H9 (cell line): ENCODE data around the gene MICU1. TPM values are rescaled to one million over a fixed set of nuclear protein-coding genes. Genes with fewer than 3 reads are reported as not detected.

Source experiments
- DNase-seq: peaks from one replicate; pipeline ENCODE4 v3.0.0-alpha.2; 2017
- H2AFZ ChIP-seq: one replicate; pipeline ENCODE4 v1.6.1; 2013; ENCODE audit warnings: mild to moderate bottlenecking, low read length, control low read depth, moderate library complexity
- H2AK5ac ChIP-seq: 2 replicates; pipeline ENCODE4 v1.6.1; 2013; ENCODE audit warnings: low read length, control low read depth, mixed read lengths; ENCODE audit not compliant: insufficient read length
- H2BK120ac ChIP-seq: one replicate; pipeline ENCODE4 v1.6.1; 2013; ENCODE audit warnings: low read depth, mild to moderate bottlenecking, low read length, control low read depth, inconsistent platforms; ENCODE audit not compliant: poor library complexity, severe bottlenecking
- H2BK12ac ChIP-seq: 2 replicates; pipeline ENCODE4 v1.6.1; 2013; ENCODE audit warnings: low read length, control low read depth, mixed read lengths, low read depth; ENCODE audit not compliant: insufficient read length
- H2BK15ac ChIP-seq: 2 replicates; pipeline ENCODE4 v1.6.1; 2013; ENCODE audit warnings: low read depth, low read length, control low read depth
- H2BK20ac ChIP-seq: one replicate; pipeline ENCODE4 v1.6.1; 2013; ENCODE audit warnings: low read depth, mild to moderate bottlenecking, low read length, control low read depth, inconsistent platforms; ENCODE audit not compliant: poor library complexity, severe bottlenecking
- H2BK5ac ChIP-seq: 2 replicates; pipeline ENCODE4 v1.6.1; 2013; ENCODE audit warnings: low read length, control low read depth, mixed read lengths; ENCODE audit not compliant: insufficient read length
- H3K14ac ChIP-seq: 2 replicates; pipeline ENCODE4 v1.6.1; 2013; ENCODE audit warnings: low read length, control low read depth; ENCODE audit not compliant: insufficient read depth
- H3K18ac ChIP-seq: 2 replicates; pipeline ENCODE4 v1.6.1; 2013; ENCODE audit warnings: low read depth, mild to moderate bottlenecking, mixed read lengths, low read length, control low read depth; ENCODE audit not compliant: insufficient read length
- H3K23ac ChIP-seq: 2 replicates; pipeline ENCODE4 v1.6.1; 2013; ENCODE audit warnings: low read length, control low read depth, mixed read lengths, low read depth; ENCODE audit not compliant: insufficient read length
- H3K23me2 ChIP-seq: 2 replicates; pipeline ENCODE4 v1.6.1; 2013; ENCODE audit warnings: low read depth, mild to moderate bottlenecking, mixed read lengths, low read length, control low read depth; ENCODE audit not compliant: insufficient read length, poor library complexity, severe bottlenecking
- H3K27ac ChIP-seq: 2 replicates; pipeline ENCODE4 v1.5.1; 2013; ENCODE audit warnings: low read length, control low read depth, mixed read lengths, low read depth; ENCODE audit not compliant: insufficient read length
- H3K27me3 ChIP-seq: 2 replicates; pipeline ENCODE4 v1.6.1; 2013; ENCODE audit warnings: low read length, control low read depth, inconsistent platforms; ENCODE audit not compliant: insufficient read depth
- H3K4ac ChIP-seq: 2 replicates; pipeline ENCODE4 v1.6.1; 2013; ENCODE audit warnings: low read depth, mild to moderate bottlenecking, control low read depth, inconsistent platforms, low read length, moderate library complexity
- H3K4me1 ChIP-seq: 2 replicates; pipeline ENCODE4 v1.6.1; 2013; ENCODE audit warnings: low read length, control low read depth, inconsistent platforms; ENCODE audit not compliant: insufficient read depth
- H3K4me2 ChIP-seq: 2 replicates; pipeline ENCODE4 v1.6.1; 2013; ENCODE audit warnings: low read length, control low read depth, mixed read lengths; ENCODE audit not compliant: insufficient read length, insufficient read depth
- H3K56ac ChIP-seq: 2 replicates; pipeline ENCODE4 v1.6.1; 2013; ENCODE audit warnings: low read depth, mild to moderate bottlenecking, mixed read lengths, low read length, control low read depth; ENCODE audit not compliant: insufficient read length
- H3K79me1 ChIP-seq: 2 replicates; pipeline ENCODE4 v1.6.1; 2013; ENCODE audit warnings: low read depth, mild to moderate bottlenecking, moderate library complexity, low read length, control low read depth, inconsistent platforms; ENCODE audit not compliant: insufficient read depth, poor library complexity, severe bottlenecking
- H3K79me2 ChIP-seq: 2 replicates; pipeline ENCODE4 v1.6.1; 2013; ENCODE audit warnings: low read length, control low read depth, inconsistent platforms; ENCODE audit not compliant: insufficient read depth
- H3K9ac ChIP-seq: 2 replicates; pipeline ENCODE4 v1.6.1; 2013; ENCODE audit warnings: low read length, control low read depth, mixed read lengths; ENCODE audit not compliant: insufficient read length; ENCODE audit errors: extremely low read depth
- H3K9me3 ChIP-seq: one replicate; pipeline ENCODE4 v1.6.1; 2013; ENCODE audit warnings: low read depth, low read length, inconsistent platforms; ENCODE audit not compliant: control insufficient read depth
- H3T11ph ChIP-seq: one replicate; pipeline ENCODE4 v1.6.1; 2013; ENCODE audit warnings: mild to moderate bottlenecking, low read length, control low read depth, inconsistent platforms
- H4K20me1 ChIP-seq: one replicate; pipeline ENCODE4 v1.6.1; 2013; ENCODE audit not compliant: control insufficient read depth, insufficient read length, insufficient read depth
- H4K5ac ChIP-seq: 2 replicates; pipeline ENCODE4 v1.6.1; 2013; ENCODE audit warnings: low read depth, mild to moderate bottlenecking, mixed read lengths, low read length, control low read depth; ENCODE audit not compliant: insufficient read length
- H4K8ac ChIP-seq: replicated peaks from 2 replicates; pipeline ENCODE4 v1.6.1; 2013; ENCODE audit warnings: low read length, control low read depth, mixed read lengths, low read depth; ENCODE audit not compliant: insufficient read length
- H4K91ac ChIP-seq: 2 replicates; pipeline ENCODE4 v1.6.1; 2013; ENCODE audit warnings: low read depth, mild to moderate bottlenecking, moderate library complexity, mixed read lengths, low read length, control low read depth; ENCODE audit not compliant: insufficient read length
- H3K27ac Mint-ChIP-seq, 3 experiments: 2 replicates in 2 of 3; 3 replicates in 1 of 3; pipeline ENCODE4 v1.8.0; 2020 to 2021; ENCODE audit warnings: mixed read lengths in 3 of 3, mild to moderate bottlenecking in 1 of 3, moderate library complexity in 1 of 3
- H3K27me3 Mint-ChIP-seq: 2 replicates; pipeline ENCODE4 v1.8.0; 2021; ENCODE audit warnings: low read depth, mild to moderate bottlenecking, moderate library complexity, mixed read lengths
- H3K36me3 Mint-ChIP-seq, 3 experiments: 2 replicates in 2 of 3; 3 replicates in 1 of 3; pipeline ENCODE4 v1.8.0; 2020 to 2021; ENCODE audit warnings: low read depth in 3 of 3, mixed read lengths in 3 of 3; ENCODE audit not compliant: insufficient read depth in 1 of 3
- H3K4me1 Mint-ChIP-seq, 2 experiments: 2 replicates each; pipeline ENCODE4 v1.8.0; 2020; ENCODE audit warnings: mixed read lengths in 2 of 2
- H3K4me3 Mint-ChIP-seq, 2 experiments: 2 replicates in 1 of 2; 3 replicates in 1 of 2; pipeline ENCODE4 v1.8.0; 2020 to 2021; ENCODE audit warnings: mild to moderate bottlenecking in 2 of 2, mixed read lengths in 2 of 2, moderate library complexity in 1 of 2
- H3K9me3 Mint-ChIP-seq, 2 experiments: 2 replicates in 1 of 2; 3 replicates in 1 of 2; pipeline ENCODE4 v1.8.0; 2020; ENCODE audit warnings: mild to moderate bottlenecking in 2 of 2, mixed read lengths in 2 of 2, moderate library complexity in 1 of 2
- WGBS: extraction: QIAGEN DNeasy Blood & Tissue Kit; methylation state at CpG from one replicate; pipeline ENCODE4 v1.1.7; 2013; ENCODE audit warnings: missing lambda C conversion rate, low lambda C conversion rate, mixed read lengths; ENCODE audit not compliant: insufficient read length; ENCODE audit errors: extremely low coverage; 5-methylcytosine and 5-hydroxymethylcytosine counted together
- total RNA-seq: library from RNA; stranded (reverse); gene quantifications from 2 replicates; pipeline ENCODE4 v1.2.1, GENCODE V29; 2021
- TF ChIP-seq, protein P1 (sequence below): fragments of 200-600 bp; sonication (generic); conservative IDR thresholded peaks from 3 replicates; pipeline ENCODE4 v1.8.0; 2021; ENCODE audit warnings: antibody characterized with exemption, mild to moderate bottlenecking

Gene MICU1
- total RNA-seq, 1 experiment from 2014 or later, result 33.2 TPM

DNA sequence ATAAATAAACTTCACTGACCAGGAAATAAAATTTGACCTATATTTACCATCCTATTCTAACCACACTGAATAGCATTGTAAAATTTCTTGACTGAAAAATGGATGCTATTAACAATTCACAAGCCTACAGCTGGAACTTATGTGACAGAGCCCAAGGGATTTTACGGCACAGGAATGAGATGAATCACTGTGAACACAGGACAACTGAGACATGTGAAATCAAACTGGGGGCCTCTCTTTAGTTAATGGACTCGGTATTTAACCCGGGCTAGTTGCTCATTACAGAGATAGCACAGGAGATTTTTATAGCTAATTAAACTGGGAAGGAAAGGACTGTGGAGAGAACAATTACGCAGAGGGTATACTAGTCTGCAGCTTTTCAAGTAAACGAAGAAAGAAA lies 100.6 kb downstream of the MICU1 start:
- no peaks in the 10 kb centered on the region for H3K4me1 ChIP-seq
- no peak overlapping the region for H3K27ac ChIP-seq
- H3K4ac ChIP-seq, result no peak overlapping the region
- no peaks in the 10 kb centered on the region for H3K9me3 Mint-ChIP-seq
- H3K23ac ChIP-seq, result no peak overlapping the region
- H2BK5ac ChIP-seq, result no peak overlapping the region
- H3K36me3 Mint-ChIP-seq, result no peaks in the 10 kb centered on the region
- TF ChIP-seq, protein P1, sequence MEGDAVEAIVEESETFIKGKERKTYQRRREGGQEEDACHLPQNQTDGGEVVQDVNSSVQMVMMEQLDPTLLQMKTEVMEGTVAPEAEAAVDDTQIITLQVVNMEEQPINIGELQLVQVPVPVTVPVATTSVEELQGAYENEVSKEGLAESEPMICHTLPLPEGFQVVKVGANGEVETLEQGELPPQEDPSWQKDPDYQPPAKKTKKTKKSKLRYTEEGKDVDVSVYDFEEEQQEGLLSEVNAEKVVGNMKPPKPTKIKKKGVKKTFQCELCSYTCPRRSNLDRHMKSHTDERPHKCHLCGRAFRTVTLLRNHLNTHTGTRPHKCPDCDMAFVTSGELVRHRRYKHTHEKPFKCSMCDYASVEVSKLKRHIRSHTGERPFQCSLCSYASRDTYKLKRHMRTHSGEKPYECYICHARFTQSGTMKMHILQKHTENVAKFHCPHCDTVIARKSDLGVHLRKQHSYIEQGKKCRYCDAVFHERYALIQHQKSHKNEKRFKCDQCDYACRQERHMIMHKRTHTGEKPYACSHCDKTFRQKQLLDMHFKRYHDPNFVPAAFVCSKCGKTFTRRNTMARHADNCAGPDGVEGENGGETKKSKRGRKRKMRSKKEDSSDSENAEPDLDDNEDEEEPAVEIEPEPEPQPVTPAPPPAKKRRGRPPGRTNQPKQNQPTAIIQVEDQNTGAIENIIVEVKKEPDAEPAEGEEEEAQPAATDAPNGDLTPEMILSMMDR, result no peak
- no peak overlapping the region for H2BK120ac ChIP-seq
- no CpG with 5 or more reads among the region's 5 CpGs for WGBS
- H3K27me3 Mint-ChIP-seq, result no peaks in the 10 kb centered on the region
- H3K14ac ChIP-seq, result no peak overlapping the region
- H3K4me1 Mint-ChIP-seq, result no peaks in the 10 kb centered on the region
- no peaks in the 10 kb centered on the region for H4K20me1 ChIP-seq
- H4K5ac ChIP-seq, result no peak overlapping the region
- H3K56ac ChIP-seq, result no peak overlapping the region
- no peak overlapping the region for H3K9ac ChIP-seq
- no peak overlapping the region for H4K91ac ChIP-seq
- no peaks in the 10 kb centered on the region for H3K23me2 ChIP-seq
- H3K9me3 ChIP-seq, result no peaks in the 10 kb centered on the region
- no peak overlapping the region for H2BK15ac ChIP-seq
- no peak overlapping the region for H2BK20ac ChIP-seq
- H4K8ac ChIP-seq, result no peak overlapping the region
- H2AFZ ChIP-seq, result no peak overlapping the region
- H3K79me1 ChIP-seq, result no peaks in the 10 kb centered on the region
- H2BK12ac ChIP-seq, result no peak overlapping the region
- H3K18ac ChIP-seq, result no peak overlapping the region
- no peaks in the 10 kb centered on the region for H3K27me3 ChIP-seq
- DNase-seq, result no peak
- H3K4me2 ChIP-seq, result no peak overlapping the region
- H3K27ac Mint-ChIP-seq, result peak overlapping the region in 1 of 3 experiments; percentile 66; a peak in 2 of 7 replicates
- no peak overlapping the region for H3K4me3 Mint-ChIP-seq
- no peak overlapping the region for H3T11ph ChIP-seq
- H3K79me2 ChIP-seq, result no peaks in the 10 kb centered on the region
- no peak overlapping the region for H2AK5ac ChIP-seq
